GM23338 (cell line): ENCODE measurements around the gene MAST2. TPM values are rescaled to one million over a fixed set of nuclear protein-coding genes. Genes with fewer than 3 reads are reported as not detected.

Experiments
- ATAC-seq: fragments of 200-7000 bp; cut with Tn5 transposase; 3 replicates; pipeline ENCODE4 v1.9.1; 2020
- DNase-seq: peaks from one replicate; pipeline ENCODE4 v3.0.0-alpha.2; 2015; ENCODE audit warnings: low spot score
- H2AFZ ChIP-seq: fragments of 200-600 bp; sonication (generic); 2 replicates; pipeline ENCODE4 v1.8.0; 2016; ENCODE audit warnings: antibody characterized with exemption, mild to moderate bottlenecking, moderate library complexity
- H3F3A ChIP-seq: fragments of 200-600 bp; sonication (generic); replicated peaks from 2 replicates; pipeline ENCODE4 v1.8.0; 2017; ENCODE audit warnings: antibody characterized with exemption, mixed run types, low read depth
- H3K27ac ChIP-seq: fragments of 200-600 bp; sonication (generic); 2 replicates; pipeline ENCODE4 v1.6.1; 2016; ENCODE audit warnings: low read depth
- H3K27me3 ChIP-seq: fragments of 200-600 bp; sonication (generic); 2 replicates; pipeline ENCODE4 v1.8.0; 2016; ENCODE audit warnings: mild to moderate bottlenecking, mixed run types, moderate library complexity; ENCODE audit not compliant: insufficient read depth
- H3K36me3 ChIP-seq: fragments of 200-600 bp; sonication (generic); 2 replicates; pipeline ENCODE4 v1.8.0; 2016; ENCODE audit warnings: mild to moderate bottlenecking; ENCODE audit not compliant: insufficient read depth
- H3K4me1 ChIP-seq: fragments of 200-600 bp; sonication (generic); 2 replicates; pipeline ENCODE4 v1.8.0; 2016; ENCODE audit warnings: mild to moderate bottlenecking, moderate library complexity; ENCODE audit not compliant: insufficient read depth
- H3K4me2 ChIP-seq: fragments of 200-600 bp; sonication (generic); 2 replicates; pipeline ENCODE4 v1.7.1; 2017; ENCODE audit warnings: mixed run types
- H3K4me3 ChIP-seq: fragments of 200-600 bp; sonication (generic); 2 replicates; pipeline ENCODE4 v1.6.1; 2016; ENCODE audit warnings: mixed run types
- H3K79me2 ChIP-seq: fragments of 200-600 bp; sonication (generic); replicated peaks from 2 replicates; pipeline ENCODE4 v1.8.0; 2017; ENCODE audit warnings: mild to moderate bottlenecking; ENCODE audit not compliant: insufficient read depth
- H3K9me2 ChIP-seq: fragments of 200-600 bp; sonication (generic); 2 replicates; pipeline ENCODE4 v1.8.0; 2017; ENCODE audit not compliant: insufficient read depth
- H4K20me1 ChIP-seq: fragments of 200-600 bp; sonication (generic); replicated peaks from 2 replicates; pipeline ENCODE4 v1.8.0; 2017; ENCODE audit warnings: mild to moderate bottlenecking; ENCODE audit not compliant: insufficient read depth
- H3K27ac Mint-ChIP-seq: 2 replicates; pipeline ENCODE4 v1.8.0; 2020; ENCODE audit warnings: inconsistent platforms, mild to moderate bottlenecking, moderate library complexity, mixed read lengths
- H3K27me3 Mint-ChIP-seq: 3 replicates; pipeline ENCODE4 v1.8.0; 2022; ENCODE audit warnings: low read depth, mild to moderate bottlenecking, moderate library complexity, mixed read lengths, inconsistent platforms; ENCODE audit not compliant: insufficient read depth, poor library complexity
- H3K36me3 Mint-ChIP-seq: 3 replicates; pipeline ENCODE4 v1.8.0; 2021; ENCODE audit warnings: low read depth, mild to moderate bottlenecking, inconsistent platforms, moderate library complexity, mixed read lengths
- H3K4me1 Mint-ChIP-seq: 3 replicates; pipeline ENCODE4 v1.8.0; 2020; ENCODE audit warnings: mild to moderate bottlenecking, inconsistent platforms, mixed read lengths
- H3K4me3 Mint-ChIP-seq: 3 replicates; pipeline ENCODE4 v1.8.0; 2021; ENCODE audit warnings: moderate library complexity, mild to moderate bottlenecking, inconsistent platforms, mixed read lengths
- H3K9me3 Mint-ChIP-seq: 3 replicates; pipeline ENCODE4 v1.8.0; 2020; ENCODE audit warnings: moderate library complexity, mild to moderate bottlenecking, inconsistent platforms, mixed read lengths
- EZH2 ChIP-seq: fragments of 200-600 bp; sonication (generic); IDR thresholded peaks from one replicate; pipeline ENCODE4 v1.8.0; 2017; ENCODE audit warnings: antibody characterized with exemption, mild to moderate bottlenecking, low read depth; ENCODE audit not compliant: unreplicated experiment
- EZH2phosphoT487 ChIP-seq: fragments of 200-600 bp; sonication (generic); IDR thresholded peaks from one replicate; pipeline ENCODE4 v1.8.1; 2018; ENCODE audit warnings: antibody characterized with exemption; ENCODE audit not compliant: unreplicated experiment
- JUNB ChIP-seq: IDR thresholded peaks from one replicate; pipeline ENCODE4 v1.6.1; 2016; ENCODE audit warnings: antibody characterized with exemption; ENCODE audit not compliant: unreplicated experiment
- NANOG ChIP-seq: IDR thresholded peaks from 2 replicates; pipeline ENCODE4 v1.6.1; 2016; ENCODE audit warnings: antibody characterized with exemption, borderline replicate concordance
- STAT1 ChIP-seq: IDR thresholded peaks from one replicate; pipeline ENCODE4 v1.6.1; 2016; ENCODE audit warnings: antibody characterized with exemption; ENCODE audit not compliant: unreplicated experiment
- ZNF331 ChIP-seq: fragments of 250-450 bp; sonication (Bioruptor Pico); IDR thresholded peaks from 2 replicates; pipeline ENCODE4 v1.5.0; 2020; ENCODE audit warnings: low read depth, mild to moderate bottlenecking, moderate library complexity
- polyA plus RNA-seq: library from polyadenylated mRNA; unstranded; fragments of >200 nt; fragmentation: Nextera tagmentation; extraction: Ambion mirVana; gene quantifications from 2 replicates; pipeline ENCODE4 v1.2.1, GENCODE V29; 2016
- total RNA-seq: library from RNA; depleted of rRNA; stranded (reverse); fragments of >200 nt; shearing (Covaris generic); gene quantifications from 2 replicates; pipeline ENCODE4 v1.2.3, GENCODE V29; 2014
- TF ChIP-seq, protein P1 (sequence below): fragments of 250-450 bp; sonication (Bioruptor Pico); IDR thresholded peaks from 2 replicates; pipeline ENCODE4 v1.5.0; 2020; ENCODE audit warnings: mild to moderate bottlenecking, moderate library complexity
- TF ChIP-seq, protein P2 (sequence below), 2 experiments: fragments of 200-600 bp in 1 of 2; sonication (generic) in 1 of 2; conservative IDR thresholded peaks; 2 replicates each; pipeline versions ENCODE4 v1.5.1 to v1.6.1; 2016 to 2017; ENCODE audit warnings: antibody characterized with exemption in 2 of 2, low read depth in 2 of 2, mild to moderate bottlenecking in 2 of 2, moderate library complexity in 1 of 2
- TF ChIP-seq, protein P3 (sequence below): IDR thresholded peaks from 2 replicates; pipeline ENCODE4 v1.6.1; 2016; ENCODE audit warnings: antibody characterized with exemption
- TF ChIP-seq, protein P4 (sequence below): IDR thresholded peaks from one replicate; pipeline ENCODE4 v1.6.1; 2018; ENCODE audit warnings: antibody characterized with exemption; ENCODE audit not compliant: unreplicated experiment

MAST2 gene
- total and polyA plus RNA-seq, 2 experiments from 2014 or later: 11.5 to 57.7 TPM

DNA sequence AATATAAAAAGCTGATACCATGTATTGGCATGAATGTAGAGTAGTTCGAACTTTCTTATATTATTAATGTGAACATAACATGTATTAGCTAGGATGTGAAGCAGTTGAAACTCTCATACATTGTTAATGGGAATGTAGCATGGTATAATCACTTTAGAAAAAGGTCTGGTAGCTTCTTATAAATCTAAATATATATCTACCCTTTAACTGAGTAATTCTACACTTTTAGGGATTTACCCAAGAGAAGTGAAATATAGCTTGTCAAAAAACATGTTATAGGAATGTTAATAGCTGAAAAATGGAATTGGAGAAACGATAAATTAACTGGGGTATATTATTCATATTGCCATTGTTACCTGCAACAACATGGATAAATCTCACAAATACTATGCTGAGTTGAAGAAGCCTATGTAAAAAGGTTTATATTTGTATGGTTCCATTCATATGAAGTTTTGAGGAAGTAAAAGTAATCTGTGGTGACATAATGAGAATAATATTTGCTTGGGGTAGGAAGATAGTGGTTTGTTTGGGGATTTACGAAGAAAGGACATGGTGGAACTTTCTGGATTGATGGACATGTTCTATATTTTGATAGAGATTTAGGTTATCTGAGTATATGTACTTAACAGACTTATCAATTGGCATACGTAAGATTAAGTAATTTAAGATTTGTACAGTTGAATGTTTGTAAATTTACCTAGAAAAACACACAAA lies 76.6 kb downstream of the MAST2 start (continued):
- TF ChIP-seq, protein P1, sequence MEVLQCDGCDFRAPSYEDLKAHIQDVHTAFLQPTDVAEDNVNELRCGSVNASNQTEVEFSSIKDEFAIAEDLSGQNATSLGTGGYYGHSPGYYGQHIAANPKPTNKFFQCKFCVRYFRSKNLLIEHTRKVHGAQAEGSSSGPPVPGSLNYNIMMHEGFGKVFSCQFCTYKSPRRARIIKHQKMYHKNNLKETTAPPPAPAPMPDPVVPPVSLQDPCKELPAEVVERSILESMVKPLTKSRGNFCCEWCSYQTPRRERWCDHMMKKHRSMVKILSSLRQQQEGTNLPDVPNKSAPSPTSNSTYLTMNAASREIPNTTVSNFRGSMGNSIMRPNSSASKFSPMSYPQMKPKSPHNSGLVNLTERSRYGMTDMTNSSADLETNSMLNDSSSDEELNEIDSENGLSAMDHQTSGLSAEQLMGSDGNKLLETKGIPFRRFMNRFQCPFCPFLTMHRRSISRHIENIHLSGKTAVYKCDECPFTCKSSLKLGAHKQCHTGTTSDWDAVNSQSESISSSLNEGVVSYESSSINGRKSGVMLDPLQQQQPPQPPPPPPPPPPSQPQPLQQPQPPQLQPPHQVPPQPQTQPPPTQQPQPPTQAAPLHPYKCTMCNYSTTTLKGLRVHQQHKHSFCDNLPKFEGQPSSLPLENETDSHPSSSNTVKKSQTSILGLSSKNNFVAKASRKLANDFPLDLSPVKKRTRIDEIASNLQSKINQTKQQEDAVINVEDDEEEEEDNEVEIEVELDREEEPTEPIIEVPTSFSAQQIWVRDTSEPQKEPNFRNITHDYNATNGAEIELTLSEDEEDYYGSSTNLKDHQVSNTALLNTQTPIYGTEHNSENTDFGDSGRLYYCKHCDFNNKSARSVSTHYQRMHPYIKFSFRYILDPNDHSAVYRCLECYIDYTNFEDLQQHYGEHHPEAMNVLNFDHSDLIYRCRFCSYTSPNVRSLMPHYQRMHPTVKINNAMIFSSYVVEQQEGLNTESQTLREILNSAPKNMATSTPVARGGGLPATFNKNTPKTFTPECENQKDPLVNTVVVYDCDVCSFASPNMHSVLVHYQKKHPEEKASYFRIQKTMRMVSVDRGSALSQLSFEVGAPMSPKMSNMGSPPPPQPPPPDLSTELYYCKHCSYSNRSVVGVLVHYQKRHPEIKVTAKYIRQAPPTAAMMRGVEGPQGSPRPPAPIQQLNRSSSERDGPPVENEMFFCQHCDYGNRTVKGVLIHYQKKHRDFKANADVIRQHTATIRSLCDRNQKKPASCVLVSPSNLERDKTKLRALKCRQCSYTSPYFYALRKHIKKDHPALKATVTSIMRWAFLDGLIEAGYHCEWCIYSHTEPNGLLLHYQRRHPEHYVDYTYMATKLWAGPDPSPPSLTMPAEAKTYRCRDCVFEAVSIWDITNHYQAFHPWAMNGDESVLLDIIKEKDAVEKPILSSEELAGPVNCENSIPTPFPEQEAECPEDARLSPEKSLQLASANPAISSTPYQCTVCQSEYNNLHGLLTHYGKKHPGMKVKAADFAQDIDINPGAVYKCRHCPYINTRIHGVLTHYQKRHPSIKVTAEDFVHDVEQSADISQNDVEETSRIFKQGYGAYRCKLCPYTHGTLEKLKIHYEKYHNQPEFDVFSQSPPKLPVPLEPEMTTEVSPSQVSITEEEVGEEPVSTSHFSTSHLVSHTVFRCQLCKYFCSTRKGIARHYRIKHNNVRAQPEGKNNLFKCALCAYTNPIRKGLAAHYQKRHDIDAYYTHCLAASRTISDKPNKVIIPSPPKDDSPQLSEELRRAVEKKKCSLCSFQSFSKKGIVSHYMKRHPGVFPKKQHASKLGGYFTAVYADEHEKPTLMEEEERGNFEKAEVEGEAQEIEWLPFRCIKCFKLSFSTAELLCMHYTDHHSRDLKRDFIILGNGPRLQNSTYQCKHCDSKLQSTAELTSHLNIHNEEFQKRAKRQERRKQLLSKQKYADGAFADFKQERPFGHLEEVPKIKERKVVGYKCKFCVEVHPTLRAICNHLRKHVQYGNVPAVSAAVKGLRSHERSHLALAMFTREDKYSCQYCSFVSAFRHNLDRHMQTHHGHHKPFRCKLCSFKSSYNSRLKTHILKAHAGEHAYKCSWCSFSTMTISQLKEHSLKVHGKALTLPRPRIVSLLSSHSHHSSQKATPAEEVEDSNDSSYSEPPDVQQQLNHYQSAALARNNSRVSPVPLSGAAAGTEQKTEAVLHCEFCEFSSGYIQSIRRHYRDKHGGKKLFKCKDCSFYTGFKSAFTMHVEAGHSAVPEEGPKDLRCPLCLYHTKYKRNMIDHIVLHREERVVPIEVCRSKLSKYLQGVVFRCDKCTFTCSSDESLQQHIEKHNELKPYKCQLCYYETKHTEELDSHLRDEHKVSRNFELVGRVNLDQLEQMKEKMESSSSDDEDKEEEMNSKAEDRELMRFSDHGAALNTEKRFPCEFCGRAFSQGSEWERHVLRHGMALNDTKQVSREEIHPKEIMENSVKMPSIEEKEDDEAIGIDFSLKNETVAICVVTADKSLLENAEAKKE (CRISPR knock-in tag): no peak
- TF ChIP-seq EZH2phosphoT487: no peak
- TF ChIP-seq EZH2: no peak

DNA sequence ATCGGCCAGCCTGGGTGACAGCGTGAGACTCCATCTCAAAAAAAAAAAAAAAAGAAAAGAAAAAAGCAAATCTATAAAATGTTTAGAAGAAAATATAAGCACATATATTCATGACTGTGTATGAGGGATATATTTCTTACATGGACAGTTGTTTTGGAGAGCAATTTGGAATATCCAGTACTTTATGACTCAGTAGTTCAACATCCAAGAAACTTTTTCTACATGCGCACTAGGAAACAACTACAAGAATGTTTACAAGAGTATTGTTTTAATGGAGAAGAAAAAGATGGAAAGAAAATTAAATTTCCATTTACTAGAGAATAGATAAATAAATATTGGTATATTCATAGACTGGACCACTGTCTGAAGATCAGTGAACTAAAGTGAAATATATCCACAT lies 77.5 kb downstream of the MAST2 start:
- no peak overlapping the region for H2AFZ ChIP-seq
- H3K27ac ChIP-seq: no peak overlapping the region
- TF ChIP-seq JUNB (no peak), EZH2 (no peak), ZNF331 (CRISPR knock-in tag) (no peak), STAT1 (no peak), EZH2phosphoT487 (no peak), NANOG (no peak)
- TF ChIP-seq, protein P2, sequence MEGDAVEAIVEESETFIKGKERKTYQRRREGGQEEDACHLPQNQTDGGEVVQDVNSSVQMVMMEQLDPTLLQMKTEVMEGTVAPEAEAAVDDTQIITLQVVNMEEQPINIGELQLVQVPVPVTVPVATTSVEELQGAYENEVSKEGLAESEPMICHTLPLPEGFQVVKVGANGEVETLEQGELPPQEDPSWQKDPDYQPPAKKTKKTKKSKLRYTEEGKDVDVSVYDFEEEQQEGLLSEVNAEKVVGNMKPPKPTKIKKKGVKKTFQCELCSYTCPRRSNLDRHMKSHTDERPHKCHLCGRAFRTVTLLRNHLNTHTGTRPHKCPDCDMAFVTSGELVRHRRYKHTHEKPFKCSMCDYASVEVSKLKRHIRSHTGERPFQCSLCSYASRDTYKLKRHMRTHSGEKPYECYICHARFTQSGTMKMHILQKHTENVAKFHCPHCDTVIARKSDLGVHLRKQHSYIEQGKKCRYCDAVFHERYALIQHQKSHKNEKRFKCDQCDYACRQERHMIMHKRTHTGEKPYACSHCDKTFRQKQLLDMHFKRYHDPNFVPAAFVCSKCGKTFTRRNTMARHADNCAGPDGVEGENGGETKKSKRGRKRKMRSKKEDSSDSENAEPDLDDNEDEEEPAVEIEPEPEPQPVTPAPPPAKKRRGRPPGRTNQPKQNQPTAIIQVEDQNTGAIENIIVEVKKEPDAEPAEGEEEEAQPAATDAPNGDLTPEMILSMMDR (conservative IDR thresholded peaks at IDR 0.05; ENCODE audit: low read depth in 2 of 2): no peak
- TF ChIP-seq, protein P3, sequence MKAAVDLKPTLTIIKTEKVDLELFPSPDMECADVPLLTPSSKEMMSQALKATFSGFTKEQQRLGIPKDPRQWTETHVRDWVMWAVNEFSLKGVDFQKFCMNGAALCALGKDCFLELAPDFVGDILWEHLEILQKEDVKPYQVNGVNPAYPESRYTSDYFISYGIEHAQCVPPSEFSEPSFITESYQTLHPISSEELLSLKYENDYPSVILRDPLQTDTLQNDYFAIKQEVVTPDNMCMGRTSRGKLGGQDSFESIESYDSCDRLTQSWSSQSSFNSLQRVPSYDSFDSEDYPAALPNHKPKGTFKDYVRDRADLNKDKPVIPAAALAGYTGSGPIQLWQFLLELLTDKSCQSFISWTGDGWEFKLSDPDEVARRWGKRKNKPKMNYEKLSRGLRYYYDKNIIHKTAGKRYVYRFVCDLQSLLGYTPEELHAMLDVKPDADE: no peak
- TF ChIP-seq, protein P4, sequence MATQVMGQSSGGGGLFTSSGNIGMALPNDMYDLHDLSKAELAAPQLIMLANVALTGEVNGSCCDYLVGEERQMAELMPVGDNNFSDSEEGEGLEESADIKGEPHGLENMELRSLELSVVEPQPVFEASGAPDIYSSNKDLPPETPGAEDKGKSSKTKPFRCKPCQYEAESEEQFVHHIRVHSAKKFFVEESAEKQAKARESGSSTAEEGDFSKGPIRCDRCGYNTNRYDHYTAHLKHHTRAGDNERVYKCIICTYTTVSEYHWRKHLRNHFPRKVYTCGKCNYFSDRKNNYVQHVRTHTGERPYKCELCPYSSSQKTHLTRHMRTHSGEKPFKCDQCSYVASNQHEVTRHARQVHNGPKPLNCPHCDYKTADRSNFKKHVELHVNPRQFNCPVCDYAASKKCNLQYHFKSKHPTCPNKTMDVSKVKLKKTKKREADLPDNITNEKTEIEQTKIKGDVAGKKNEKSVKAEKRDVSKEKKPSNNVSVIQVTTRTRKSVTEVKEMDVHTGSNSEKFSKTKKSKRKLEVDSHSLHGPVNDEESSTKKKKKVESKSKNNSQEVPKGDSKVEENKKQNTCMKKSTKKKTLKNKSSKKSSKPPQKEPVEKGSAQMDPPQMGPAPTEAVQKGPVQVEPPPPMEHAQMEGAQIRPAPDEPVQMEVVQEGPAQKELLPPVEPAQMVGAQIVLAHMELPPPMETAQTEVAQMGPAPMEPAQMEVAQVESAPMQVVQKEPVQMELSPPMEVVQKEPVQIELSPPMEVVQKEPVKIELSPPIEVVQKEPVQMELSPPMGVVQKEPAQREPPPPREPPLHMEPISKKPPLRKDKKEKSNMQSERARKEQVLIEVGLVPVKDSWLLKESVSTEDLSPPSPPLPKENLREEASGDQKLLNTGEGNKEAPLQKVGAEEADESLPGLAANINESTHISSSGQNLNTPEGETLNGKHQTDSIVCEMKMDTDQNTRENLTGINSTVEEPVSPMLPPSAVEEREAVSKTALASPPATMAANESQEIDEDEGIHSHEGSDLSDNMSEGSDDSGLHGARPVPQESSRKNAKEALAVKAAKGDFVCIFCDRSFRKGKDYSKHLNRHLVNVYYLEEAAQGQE: no peak

More for the DNA sequence above, 77.5 kb downstream of the MAST2 start:
- H3F3A ChIP-seq: no peaks in the 10 kb centered on the region
- H3K4me2 ChIP-seq: no peak overlapping the region
- Mint-ChIP-seq H3K27ac (no peak overlapping the region), H3K36me3 (no peaks in the 10 kb centered on the region), H3K9me3 (no peaks in the 10 kb centered on the region), H3K4me1 (no peaks in the 10 kb centered on the region; the same call in 2 of the 3 replicates), H3K27me3 (no peaks in the 10 kb centered on the region), H3K4me3 (no peak overlapping the region)
- no peaks in the 10 kb centered on the region for H4K20me1 ChIP-seq
- H3K4me1 ChIP-seq: no peaks in the 10 kb centered on the region
- H3K36me3 ChIP-seq: no peaks in the 10 kb centered on the region
- no peaks in the 10 kb centered on the region for H3K9me2 ChIP-seq
- ATAC-seq (no peak), DNase-seq (no peak)
- no peak overlapping the region for H3K4me3 ChIP-seq
- H3K79me2 ChIP-seq: peaks cover 5% of the 10 kb centered on the region; the same call in 1 of the 2 replicates
- H3K27me3 ChIP-seq: no peaks in the 10 kb centered on the region
